Measurements from ENCODE around the gene ICOS.
A peak's percentile ranks its signal among the peaks of the same experiment; 100 is the strongest.
"Not testable (repeated sequence)": the region's sequence is repeated elsewhere in the genome, so short reads cannot be mapped to it uniquely, and the experiment has no call there.

Gene ICOS

GRCh38 chr2:203918264-203918663 lies 18.3 kb upstream of the ICOS start:
- DNase-seq: no peak

GRCh38 chr2:203918839-203919238 lies 17.7 kb upstream of the ICOS start:
- DNase-seq: no peak

- no peak for DNase-seq
Measured at GRCh38 chr2:203925512-203926158, 10.9 kb upstream of the ICOS start.

GRCh38 chr2:203928849-203929248 lies 7.7 kb upstream of the ICOS start:
- DNase-seq: peak in 1 of 2 donors; percentile 41

- not testable (repeated sequence) for DNase-seq
Measured at GRCh38 chr2:203931262-203931661, 5.3 kb upstream of the ICOS start.

GRCh38 chr2:203934041-203934492 lies 2.5 kb upstream of the ICOS start:
- DNase-seq: no peak

- DNase-seq: no peak
Measured at GRCh38 chr2:203934711-203935438, 1.7 kb upstream of the ICOS start.

- no peak for DNase-seq
Measured at GRCh38 chr2:203935568-203935967, 995 bp upstream of the ICOS start.

- no peak for DNase-seq
Measured at GRCh38 chr2:203936949-203937348, 386 bp downstream of the ICOS start.

GRCh38 chr2:203937788-203938187 lies 1.2 kb downstream of the ICOS start:
- DNase-seq: no peak

GRCh38 chr2:203940039-203940438 lies 3.5 kb downstream of the ICOS start:
- peak; percentile 18 to 24 for DNase-seq

GRCh38 chr2:203943493-203944382 lies 7.2 kb downstream of the ICOS start:
- DNase-seq: not testable (repeated sequence)

- no peak for DNase-seq
Measured at GRCh38 chr2:203948733-203949132, 12.2 kb downstream of the ICOS start.

- DNase-seq: no peak
Measured at GRCh38 chr2:203949228-203949627, 12.7 kb downstream of the ICOS start.

- DNase-seq: no peak
Measured at GRCh38 chr2:203951366-203951902, 14.9 kb downstream of the ICOS start.

GRCh38 chr2:203959265-203959664 lies 22.7 kb downstream of the ICOS start:
- DNase-seq: no peak

GRCh38 chr2:203959672-203960071 lies 23.1 kb downstream of the ICOS start:
- DNase-seq: no peak

- DNase-seq: no peak
Measured at GRCh38 chr2:203960811-203961210, 24.2 kb downstream of the ICOS start.

GRCh38 chr2:203965190-203965589 lies 28.6 kb downstream of the ICOS start:
- DNase-seq: not testable (repeated sequence)

GRCh38 chr2:203971251-203971650 lies 34.7 kb downstream of the ICOS start:
- no peak for DNase-seq

GRCh38 chr2:203972066-203972465 lies 35.5 kb downstream of the ICOS start:
- no peak for DNase-seq

- DNase-seq: no peak
Measured at GRCh38 chr2:203973000-203973399, 36.4 kb downstream of the ICOS start.

GRCh38 chr2:203973676-203974075 lies 37.1 kb downstream of the ICOS start:
- DNase-seq: no peak
